ENCODE measurements around the gene RNF4. TPM values are rescaled to one million over a fixed set of nuclear protein-coding genes. Genes with fewer than 3 reads are reported as not detected.

The RNF4 gene
- total and polyA plus RNA-seq, 10 of the 15 experiments (the other 5 are each of a cell fraction or from before 2014, with no cell fraction given) = 34.9 to 145 (median 76.1) TPM

DNA sequence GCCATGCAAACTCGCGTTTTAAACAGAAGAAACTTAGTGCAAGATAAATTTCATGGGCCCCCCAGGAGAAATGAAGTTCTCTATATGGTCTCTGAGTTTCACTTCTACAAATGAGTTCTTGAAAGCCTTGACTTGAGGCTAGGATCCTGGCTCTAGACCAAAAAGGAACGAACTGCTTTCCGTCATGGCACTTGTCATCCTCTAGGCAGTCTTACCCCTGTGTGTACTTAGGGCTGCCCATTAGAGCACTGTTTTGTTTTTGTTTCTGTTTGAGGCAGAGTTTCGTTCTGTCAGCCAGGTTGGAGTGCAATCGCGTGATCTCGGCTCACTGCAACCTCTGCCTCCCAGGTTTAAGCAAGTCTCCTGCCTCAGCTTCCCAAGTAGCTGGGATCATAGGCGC is 29.0 kb downstream of the RNF4 start (continued):
- TF ChIP-seq PAX8 (IDR thresholded peaks at IDR 0.05) = no peak
- TF ChIP-seq EZH2 (IDR thresholded peaks at IDR 0.05; ENCODE audit: borderline replicate concordance, control insufficient read depth, low read depth, low read length) = no peak
- TF ChIP-seq DPF2 (IDR thresholded peaks at IDR 0.05) = no peak
- TF ChIP-seq RB1 (IDR thresholded peaks at IDR 0.05; ENCODE audit: borderline replicate concordance) = no peak
- TF ChIP-seq IKZF2 (IDR thresholded peaks at IDR 0.05) = peak in 1 of 2 experiments; percentile 58; a peak in 2 of 4 replicates
- TF ChIP-seq SMAD5 (IDR thresholded peaks at IDR 0.05; ENCODE audit: low read depth) = no peak
- no peak for TF ChIP-seq ZBTB40 (IDR thresholded peaks at IDR 0.05; ENCODE audit: borderline replicate concordance)
- no peak for TF ChIP-seq SIN3A (IDR thresholded peaks at IDR 0.05; ENCODE audit: low read depth, low read length)
- TF ChIP-seq IKZF1 (conservative IDR thresholded peaks at IDR 0.05) = peak; percentile 37; the same call in 1 of the 2 replicates

- no peak for DNase-seq (ENCODE audit: low read depth, low spot score)
- FAIRE-seq = no peak
- no peak overlapping the region for H3K27ac ChIP-seq (ENCODE audit: control insufficient read depth, insufficient read depth)
- no peak for ATAC-seq
- peaks cover 34 to 54% of the 10 kb centered on the region in 2 experiments for H3K36me3 ChIP-seq (ENCODE audit: control insufficient read depth in 2 of 2, insufficient read depth in 2 of 2, low read length in 1 of 2)
- H3K79me2 ChIP-seq (ENCODE audit: control insufficient read depth, insufficient read depth, low read length) = peaks cover 18% of the 10 kb centered on the region
- in situ Hi-C loops (cut with MboI) = no loop called here
- POLR2A ChIA-PET = interaction anchor here (0.6 kb wide), 1 partner anchor 33 kb away, joined by 3 read pairs; no protein-coding TSS in a partner anchor
- no peak overlapping the region for H2AFZ ChIP-seq (ENCODE audit: control insufficient read depth, low read depth, low read length)
- H3K9ac ChIP-seq (ENCODE audit: control insufficient read depth, insufficient read depth, low read length) = no peak overlapping the region
- intact Hi-C loops (cut with micrococcal nuclease; ENCODE audit: unreplicated experiment) = no loop called here
- H3K27me3 ChIP-seq (replicated peaks in 1 of 2; ENCODE audit: control insufficient read depth in 2 of 2, insufficient read depth in 2 of 2, low read length in 1 of 2) = no peaks in the 10 kb centered on the region
- SMC1A ChIA-PET (ENCODE audit: uncharacterized antibody, unreplicated experiment) = interaction anchor here (1.1 to 1.6 kb wide), 4 partner anchors 10 to 35 kb away, joined by 3 to 4 read pairs (median 3); no protein-coding TSS in a partner anchor
- 73% methylated on average over 2 of the region's 2 CpGs for WGBS (ENCODE audit: insufficient coverage, insufficient replicate concordance, low lambda C conversion rate, missing lambda C conversion rate)
- H3K4me2 ChIP-seq (ENCODE audit: control insufficient read depth, insufficient read depth) = no peak overlapping the region
- peaks cover 24% of the 10 kb centered on the region for H3K4me1 ChIP-seq (ENCODE audit: control insufficient read depth, insufficient read depth, low read length)
- no peak for TF ChIP-seq ZBED1 (IDR thresholded peaks at IDR 0.05; ENCODE audit: borderline replicate concordance)
- TF ChIP-seq, protein P1, sequence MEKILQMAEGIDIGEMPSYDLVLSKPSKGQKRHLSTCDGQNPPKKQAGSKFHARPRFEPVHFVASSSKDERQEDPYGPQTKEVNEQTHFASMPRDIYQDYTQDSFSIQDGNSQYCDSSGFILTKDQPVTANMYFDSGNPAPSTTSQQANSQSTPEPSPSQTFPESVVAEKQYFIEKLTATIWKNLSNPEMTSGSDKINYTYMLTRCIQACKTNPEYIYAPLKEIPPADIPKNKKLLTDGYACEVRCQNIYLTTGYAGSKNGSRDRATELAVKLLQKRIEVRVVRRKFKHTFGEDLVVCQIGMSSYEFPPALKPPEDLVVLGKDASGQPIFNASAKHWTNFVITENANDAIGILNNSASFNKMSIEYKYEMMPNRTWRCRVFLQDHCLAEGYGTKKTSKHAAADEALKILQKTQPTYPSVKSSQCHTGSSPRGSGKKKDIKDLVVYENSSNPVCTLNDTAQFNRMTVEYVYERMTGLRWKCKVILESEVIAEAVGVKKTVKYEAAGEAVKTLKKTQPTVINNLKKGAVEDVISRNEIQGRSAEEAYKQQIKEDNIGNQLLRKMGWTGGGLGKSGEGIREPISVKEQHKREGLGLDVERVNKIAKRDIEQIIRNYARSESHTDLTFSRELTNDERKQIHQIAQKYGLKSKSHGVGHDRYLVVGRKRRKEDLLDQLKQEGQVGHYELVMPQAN (conservative IDR thresholded peaks at IDR 0.05) = no peak
- no peak for TF ChIP-seq MYB (IDR thresholded peaks at IDR 0.05; ENCODE audit: borderline replicate concordance, low read depth, low read length)
- TF ChIP-seq IKZF1 (conservative IDR thresholded peaks at IDR 0.05) = no peak
- TF ChIP-seq TAF1 (IDR thresholded peaks at IDR 0.05; ENCODE audit: borderline replicate concordance, low read depth, low read length) = no peak
- no peak for TF ChIP-seq MYC (IDR thresholded peaks at IDR 0.05; ENCODE audit: insufficient read depth, insufficient read length, insufficient replicate concordance, low read length, severe bottlenecking)
- RAD21 ChIA-PET (ENCODE audit: unreplicated experiment) = interaction anchor here (0.6 kb wide), 1 partner anchor 77 kb away, joined by 3 read pairs; no protein-coding TSS in a partner anchor
- peaks cover 10% of the 10 kb centered on the region for H4K20me1 ChIP-seq (ENCODE audit: control insufficient read depth, insufficient read depth)
- H3K4me3 ChIP-seq = no peak overlapping the region
- H3K9me3 ChIP-seq (replicated peaks; ENCODE audit: control insufficient read depth, insufficient read depth, low read length) = no peaks in the 10 kb centered on the region
- BruUV-seq (replicated peaks) = no TSS peak
- CTCF ChIA-PET = interaction anchor here (0.7 kb wide), 1 partner anchor 91 kb away, joined by 3 read pairs; no protein-coding TSS in a partner anchor
Observed at GRCh38 chr4:2500547-2500946, 31.6 kb downstream of the RNF4 start.

Measured in GM12878 (cell line).